GM12878 (cell line): ENCODE data around the gene NFIL3. TPM values are rescaled to one million over a fixed set of nuclear protein-coding genes. Genes with fewer than 3 reads are reported as not detected.

Experiments used
- ATAC-seq: fragments of 200-7000 bp; cut with Tn5 transposase; 3 replicates; pipeline ENCODE4 v1.9.1; 2020; ENCODE audit warnings: mild to moderate bottlenecking, moderate library complexity
- BruUV-seq: library from RNA; stranded (reverse); fragments of 400-500 nt; replicated peaks from 2 replicates; lab custom pipeline; 2021; lab: Mats Ljungman, UMichigan
- CTCF ChIA-PET: fragments of 300-600 bp; sonication (Branson Sonifier 250); formaldehyde crosslinking; extraction: SDS; loops from one replicate; lab custom pipeline; 2021; ENCODE audit warnings: inconsistent platforms; lab: Yijun Ruan, JAX
- POLR2A ChIA-PET: fragments of 350-600 bp; formaldehyde crosslinking; extraction: SDS; loops from one replicate; lab custom pipeline; 2021; ENCODE audit warnings: inconsistent platforms; lab: Charles Lee
- RAD21 ChIA-PET: fragments of 300-600 bp; sonication (Branson Sonifier 250); formaldehyde crosslinking; loops from one replicate; lab custom pipeline; 2023; ENCODE audit warnings: antibody characterized with exemption; ENCODE audit not compliant: unreplicated experiment; lab: Charles Lee
- SMC1A ChIA-PET: fragments of 300-600 bp; sonication (Branson Sonifier 250); formaldehyde crosslinking; loops from one replicate; lab custom pipeline; 2023; ENCODE audit not compliant: unreplicated experiment, uncharacterized antibody; lab: Charles Lee
- DNase-seq: peaks from one replicate; pipeline ENCODE4 v3.0.0-alpha.2; 2011; ENCODE audit warnings: low read depth, low spot score
- FAIRE-seq: peaks from 3 replicates; lab custom pipeline; 2011; peaks lifted over from hg19 to GRCh38; lab: Jason Lieb, UNC
- H2AFZ ChIP-seq: 2 replicates; pipeline ENCODE4 v1.6.0; 2011; ENCODE audit warnings: low read depth, low read length, control low read depth; ENCODE audit not compliant: control insufficient read depth
- H3K27ac ChIP-seq: 2 replicates; pipeline ENCODE4 v1.5.1; 2011; ENCODE audit warnings: control low read depth; ENCODE audit not compliant: control insufficient read depth, insufficient read depth
- H3K27me3 ChIP-seq, 2 experiments: replicated peaks in 1 of 2; 2 replicates each; pipeline versions ENCODE4 v1.6.0 to v1.6.1; 2011; ENCODE audit warnings: low read length in 1 of 2; ENCODE audit not compliant: control insufficient read depth in 2 of 2, insufficient read depth in 2 of 2
- H3K36me3 ChIP-seq, 2 experiments: 2 replicates each; pipeline ENCODE4 v1.5.1; 2011; ENCODE audit warnings: low read length in 1 of 2; ENCODE audit not compliant: control insufficient read depth in 2 of 2, insufficient read depth in 2 of 2
- H3K4me1 ChIP-seq: 2 replicates; pipeline ENCODE4 v1.6.1; 2011; ENCODE audit warnings: mild to moderate bottlenecking, low read length, moderate library complexity, mixed read lengths; ENCODE audit not compliant: control insufficient read depth, insufficient read depth
- H3K4me2 ChIP-seq: 2 replicates; pipeline ENCODE4 v1.6.0; 2011; ENCODE audit warnings: control low read depth; ENCODE audit not compliant: control insufficient read depth, insufficient read depth
- H3K4me3 ChIP-seq: fragments of 200-600 bp; sonication (generic); 2 replicates; pipeline ENCODE4 v1.5.1; 2016
- H3K79me2 ChIP-seq: 2 replicates; pipeline ENCODE4 v1.6.0; 2011; ENCODE audit warnings: low read length; ENCODE audit not compliant: control insufficient read depth, insufficient read depth
- H3K9ac ChIP-seq: 2 replicates; pipeline ENCODE4 v1.8.0; 2011; ENCODE audit warnings: low read length, control low read depth, mixed read lengths; ENCODE audit not compliant: control insufficient read depth, insufficient read depth
- H3K9me3 ChIP-seq: replicated peaks from 3 replicates; pipeline ENCODE4 v1.5.1; 2011; ENCODE audit warnings: mild to moderate bottlenecking, low read length; ENCODE audit not compliant: control insufficient read depth, insufficient read depth
- H4K20me1 ChIP-seq: 2 replicates; pipeline ENCODE4 v1.6.0; 2011; ENCODE audit not compliant: control insufficient read depth, insufficient read depth
- CREM ChIP-seq: IDR thresholded peaks from 2 replicates; pipeline ENCODE4 v1.6.1; 2014; ENCODE audit warnings: antibody characterized with exemption, low read depth
- MEF2A ChIP-seq: IDR thresholded peaks from 2 replicates; pipeline ENCODE4 v1.6.1; 2011; ENCODE audit warnings: low read depth, mild to moderate bottlenecking, low read length, moderate library complexity; ENCODE audit not compliant: insufficient read depth
- WGBS: methylation state at CpG from one replicate; pipeline ENCODE4 v1.1.6; 2016; ENCODE audit warnings: low lambda C conversion rate; ENCODE audit not compliant: insufficient replicate concordance, insufficient coverage; ENCODE audit errors: missing lambda C conversion rate; 5-methylcytosine and 5-hydroxymethylcytosine counted together
- in situ Hi-C: fragments of 300-500 bp; cut with MboI; formaldehyde crosslinking; loops from 9 replicates; pipeline ENCODE4 v1.14.3; 2018; ENCODE audit warnings: mixed read lengths
- intact Hi-C: fragments of 100-400 bp; cut with micrococcal nuclease; formaldehyde crosslinking; loops from one replicate; pipeline ENCODE4 v1.14.2; 2022; ENCODE audit not compliant: unreplicated experiment
- polyA plus RNA-seq, 11 experiments: library from polyadenylated mRNA; depleted of rRNA in 4 of 11; unstranded in 6 of 11; stranded (reverse) in 5 of 11; fragments of >200 nt; fragmentation: Nextera tagmentation in 4 of 11; fragmentation: Illumina TruSeq in 1 of 11; extraction: Ambion mirVana in 4 of 11; extraction: Trizol in 1 of 11; gene quantifications; 1 replicate in 1 of 11; 2 replicates in 10 of 11; pipeline versions ENCODE4 v1.2.1 to v1.2.3, GENCODE V29; 2011 to 2016; ENCODE audit warnings: inconsistent platforms in 2 of 11, missing spikeins in 2 of 11, low read depth in 1 of 11
- total RNA-seq, 4 experiments: library from RNA; depleted of rRNA in 3 of 4; stranded (reverse); fragments of >200 nt in 3 of 4; fragmentation: Illumina TruSeq in 1 of 4; extraction: Trizol in 1 of 4; gene quantifications; 2 replicates each; pipeline versions ENCODE4 v1.2.1 to v1.2.3, GENCODE V29; 2013 to 2021
- TF ChIP-seq, protein P1 (sequence below): IDR thresholded peaks from 2 replicates; pipeline ENCODE4 v1.6.1; 2011; ENCODE audit warnings: low read depth, mild to moderate bottlenecking, low read length, moderate library complexity, borderline replicate concordance; ENCODE audit errors: extremely low read depth
- TF ChIP-seq, protein P2 (sequence below): IDR thresholded peaks from 2 replicates; pipeline ENCODE4 v1.6.1; 2012; ENCODE audit warnings: improper control_type of control experiment, low read depth, low read length; ENCODE audit not compliant: insufficient replicate concordance
- TF ChIP-seq, protein P3 (sequence below): fragments of 450-650 bp; formaldehyde crosslinking; IDR thresholded peaks from 2 replicates; pipeline ENCODE4 v1.4.0; 2020; ENCODE audit warnings: mild to moderate bottlenecking, moderate library complexity
- TF ChIP-seq, protein P4 (sequence below): IDR thresholded peaks from 2 replicates; pipeline ENCODE4 v1.6.1; 2011; ENCODE audit warnings: borderline replicate concordance, low read depth, mild to moderate bottlenecking, moderate library complexity, mixed read lengths, low read length; ENCODE audit not compliant: insufficient read depth; ENCODE audit errors: extremely low read length

The NFIL3 gene
- total and polyA plus RNA-seq, 10 of the 15 experiments (the other 5 are each of a cell fraction or from before 2014, with no cell fraction given), result 0.18 to 1.0 (median 0.36) TPM; not detected in 3

DNA sequence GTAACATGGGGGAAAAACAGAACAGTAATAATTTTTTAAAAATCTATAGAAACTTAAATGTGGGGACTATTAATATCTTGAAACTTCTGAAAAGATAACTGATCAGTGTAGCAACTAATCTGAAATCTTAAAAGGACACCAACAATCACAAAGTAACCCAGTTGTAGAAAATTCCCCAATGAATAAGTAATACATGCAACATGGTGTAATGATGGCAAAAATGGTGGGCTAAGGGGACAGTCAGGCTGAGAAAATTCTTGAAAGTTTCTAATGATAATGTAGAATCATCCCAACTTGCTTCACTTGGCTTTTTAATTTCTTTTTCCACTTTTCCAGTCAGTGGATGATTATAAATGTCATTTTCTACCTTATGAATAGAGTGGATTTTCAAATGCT is 5.4 kb downstream of the NFIL3 start (continued):
- TF ChIP-seq, protein P1, sequence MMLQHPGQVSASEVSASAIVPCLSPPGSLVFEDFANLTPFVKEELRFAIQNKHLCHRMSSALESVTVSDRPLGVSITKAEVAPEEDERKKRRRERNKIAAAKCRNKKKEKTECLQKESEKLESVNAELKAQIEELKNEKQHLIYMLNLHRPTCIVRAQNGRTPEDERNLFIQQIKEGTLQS, result no peak

DNA sequence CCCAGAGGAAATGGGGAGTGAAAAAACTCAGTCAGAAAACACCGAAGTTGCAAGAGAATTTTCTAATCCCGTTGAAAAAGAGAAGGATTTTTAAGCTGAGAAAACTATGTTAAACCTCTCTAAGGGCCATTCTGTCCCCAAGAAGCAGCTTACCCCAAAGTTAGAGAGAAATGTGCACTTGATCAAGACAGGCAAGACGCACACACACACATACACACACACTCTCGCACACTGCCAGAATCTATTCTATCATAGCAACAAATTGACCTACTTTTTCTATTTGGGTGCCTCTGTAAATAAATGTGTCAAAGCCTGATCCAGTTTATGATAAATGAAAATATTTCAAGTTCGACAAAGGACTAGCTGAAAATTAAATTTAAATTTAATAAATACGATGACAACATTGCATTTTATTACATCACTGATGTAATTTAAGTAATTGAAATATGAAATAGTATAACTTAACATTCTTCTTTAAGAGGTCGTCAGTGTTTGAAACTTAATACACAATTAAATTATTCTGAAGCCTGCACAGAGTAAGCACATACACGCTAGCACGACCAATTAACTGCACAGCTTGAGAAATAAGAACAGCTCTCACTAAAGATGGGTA is 5.9 kb downstream of the NFIL3 start:
- TF ChIP-seq MEF2A (no peak), CREM (no peak)
- TF ChIP-seq, protein P2, sequence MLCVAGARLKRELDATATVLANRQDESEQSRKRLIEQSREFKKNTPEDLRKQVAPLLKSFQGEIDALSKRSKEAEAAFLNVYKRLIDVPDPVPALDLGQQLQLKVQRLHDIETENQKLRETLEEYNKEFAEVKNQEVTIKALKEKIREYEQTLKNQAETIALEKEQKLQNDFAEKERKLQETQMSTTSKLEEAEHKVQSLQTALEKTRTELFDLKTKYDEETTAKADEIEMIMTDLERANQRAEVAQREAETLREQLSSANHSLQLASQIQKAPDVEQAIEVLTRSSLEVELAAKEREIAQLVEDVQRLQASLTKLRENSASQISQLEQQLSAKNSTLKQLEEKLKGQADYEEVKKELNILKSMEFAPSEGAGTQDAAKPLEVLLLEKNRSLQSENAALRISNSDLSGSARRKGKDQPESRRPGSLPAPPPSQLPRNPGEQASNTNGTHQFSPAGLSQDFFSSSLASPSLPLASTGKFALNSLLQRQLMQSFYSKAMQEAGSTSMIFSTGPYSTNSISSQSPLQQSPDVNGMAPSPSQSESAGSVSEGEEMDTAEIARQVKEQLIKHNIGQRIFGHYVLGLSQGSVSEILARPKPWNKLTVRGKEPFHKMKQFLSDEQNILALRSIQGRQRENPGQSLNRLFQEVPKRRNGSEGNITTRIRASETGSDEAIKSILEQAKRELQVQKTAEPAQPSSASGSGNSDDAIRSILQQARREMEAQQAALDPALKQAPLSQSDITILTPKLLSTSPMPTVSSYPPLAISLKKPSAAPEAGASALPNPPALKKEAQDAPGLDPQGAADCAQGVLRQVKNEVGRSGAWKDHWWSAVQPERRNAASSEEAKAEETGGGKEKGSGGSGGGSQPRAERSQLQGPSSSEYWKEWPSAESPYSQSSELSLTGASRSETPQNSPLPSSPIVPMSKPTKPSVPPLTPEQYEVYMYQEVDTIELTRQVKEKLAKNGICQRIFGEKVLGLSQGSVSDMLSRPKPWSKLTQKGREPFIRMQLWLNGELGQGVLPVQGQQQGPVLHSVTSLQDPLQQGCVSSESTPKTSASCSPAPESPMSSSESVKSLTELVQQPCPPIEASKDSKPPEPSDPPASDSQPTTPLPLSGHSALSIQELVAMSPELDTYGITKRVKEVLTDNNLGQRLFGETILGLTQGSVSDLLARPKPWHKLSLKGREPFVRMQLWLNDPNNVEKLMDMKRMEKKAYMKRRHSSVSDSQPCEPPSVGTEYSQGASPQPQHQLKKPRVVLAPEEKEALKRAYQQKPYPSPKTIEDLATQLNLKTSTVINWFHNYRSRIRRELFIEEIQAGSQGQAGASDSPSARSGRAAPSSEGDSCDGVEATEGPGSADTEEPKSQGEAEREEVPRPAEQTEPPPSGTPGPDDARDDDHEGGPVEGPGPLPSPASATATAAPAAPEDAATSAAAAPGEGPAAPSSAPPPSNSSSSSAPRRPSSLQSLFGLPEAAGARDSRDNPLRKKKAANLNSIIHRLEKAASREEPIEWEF, result no peak
- TF ChIP-seq, protein P3, sequence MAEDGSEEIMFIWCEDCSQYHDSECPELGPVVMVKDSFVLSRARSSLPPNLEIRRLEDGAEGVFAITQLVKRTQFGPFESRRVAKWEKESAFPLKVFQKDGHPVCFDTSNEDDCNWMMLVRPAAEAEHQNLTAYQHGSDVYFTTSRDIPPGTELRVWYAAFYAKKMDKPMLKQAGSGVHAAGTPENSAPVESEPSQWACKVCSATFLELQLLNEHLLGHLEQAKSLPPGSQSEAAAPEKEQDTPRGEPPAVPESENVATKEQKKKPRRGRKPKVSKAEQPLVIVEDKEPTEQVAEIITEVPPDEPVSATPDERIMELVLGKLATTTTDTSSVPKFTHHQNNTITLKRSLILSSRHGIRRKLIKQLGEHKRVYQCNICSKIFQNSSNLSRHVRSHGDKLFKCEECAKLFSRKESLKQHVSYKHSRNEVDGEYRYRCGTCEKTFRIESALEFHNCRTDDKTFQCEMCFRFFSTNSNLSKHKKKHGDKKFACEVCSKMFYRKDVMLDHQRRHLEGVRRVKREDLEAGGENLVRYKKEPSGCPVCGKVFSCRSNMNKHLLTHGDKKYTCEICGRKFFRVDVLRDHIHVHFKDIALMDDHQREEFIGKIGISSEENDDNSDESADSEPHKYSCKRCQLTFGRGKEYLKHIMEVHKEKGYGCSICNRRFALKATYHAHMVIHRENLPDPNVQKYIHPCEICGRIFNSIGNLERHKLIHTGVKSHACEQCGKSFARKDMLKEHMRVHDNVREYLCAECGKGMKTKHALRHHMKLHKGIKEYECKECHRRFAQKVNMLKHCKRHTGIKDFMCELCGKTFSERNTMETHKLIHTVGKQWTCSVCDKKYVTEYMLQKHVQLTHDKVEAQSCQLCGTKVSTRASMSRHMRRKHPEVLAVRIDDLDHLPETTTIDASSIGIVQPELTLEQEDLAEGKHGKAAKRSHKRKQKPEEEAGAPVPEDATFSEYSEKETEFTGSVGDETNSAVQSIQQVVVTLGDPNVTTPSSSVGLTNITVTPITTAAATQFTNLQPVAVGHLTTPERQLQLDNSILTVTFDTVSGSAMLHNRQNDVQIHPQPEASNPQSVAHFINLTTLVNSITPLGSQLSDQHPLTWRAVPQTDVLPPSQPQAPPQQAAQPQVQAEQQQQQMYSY (CRISPR knock-in tag), result no peak
- TF ChIP-seq, protein P4, sequence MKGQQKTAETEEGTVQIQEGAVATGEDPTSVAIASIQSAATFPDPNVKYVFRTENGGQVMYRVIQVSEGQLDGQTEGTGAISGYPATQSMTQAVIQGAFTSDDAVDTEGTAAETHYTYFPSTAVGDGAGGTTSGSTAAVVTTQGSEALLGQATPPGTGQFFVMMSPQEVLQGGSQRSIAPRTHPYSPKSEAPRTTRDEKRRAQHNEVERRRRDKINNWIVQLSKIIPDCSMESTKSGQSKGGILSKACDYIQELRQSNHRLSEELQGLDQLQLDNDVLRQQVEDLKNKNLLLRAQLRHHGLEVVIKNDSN, result no peak
- WGBS, result 78% methylated on average over 9 of the region's 9 CpGs
- H2AFZ ChIP-seq, result no peak overlapping the region
- no peak overlapping the region for H3K9ac ChIP-seq
- H3K4me2 ChIP-seq, result no peak overlapping the region
- no peak overlapping the region for H3K4me3 ChIP-seq
- H4K20me1 ChIP-seq, result no peaks in the 10 kb centered on the region
- DNase-seq, result no peak
- no peak overlapping the region for H3K27ac ChIP-seq
- in situ Hi-C loops (no loop called here), intact Hi-C loops (no loop called here)
- peaks cover 4 to 12% of the 10 kb centered on the region in 2 experiments; a peak in 3 of 4 replicates for H3K27me3 ChIP-seq
- H3K36me3 ChIP-seq, result no peaks in the 10 kb centered on the region
- FAIRE-seq, result no peak
- SMC1A ChIA-PET, result no interaction called here
- RAD21 ChIA-PET, result interaction anchor here (1.7 kb wide), 1 partner anchor 328 kb away, joined by 3 read pairs; no protein-coding TSS in a partner anchor
- CTCF ChIA-PET, result no interaction called here
- POLR2A ChIA-PET, result no interaction called here
- no peak for ATAC-seq
- peaks cover 1% of the 10 kb centered on the region for H3K4me1 ChIP-seq
- H3K9me3 ChIP-seq, result no peaks in the 10 kb centered on the region
- no TSS peak for BruUV-seq
- H3K79me2 ChIP-seq, result no peaks in the 10 kb centered on the region
